ENCODE measurements around the gene ZNF770. TPM values are rescaled to one million over a fixed set of nuclear protein-coding genes. Genes with fewer than 3 reads are reported as not detected.
A peak's percentile ranks its signal among the peaks of the same experiment; 100 is the strongest.

ZNF770 gene
- polyA plus RNA-seq, 3 donors, result 8.3 to 51.7 (median 28.1) TPM

DNA sequence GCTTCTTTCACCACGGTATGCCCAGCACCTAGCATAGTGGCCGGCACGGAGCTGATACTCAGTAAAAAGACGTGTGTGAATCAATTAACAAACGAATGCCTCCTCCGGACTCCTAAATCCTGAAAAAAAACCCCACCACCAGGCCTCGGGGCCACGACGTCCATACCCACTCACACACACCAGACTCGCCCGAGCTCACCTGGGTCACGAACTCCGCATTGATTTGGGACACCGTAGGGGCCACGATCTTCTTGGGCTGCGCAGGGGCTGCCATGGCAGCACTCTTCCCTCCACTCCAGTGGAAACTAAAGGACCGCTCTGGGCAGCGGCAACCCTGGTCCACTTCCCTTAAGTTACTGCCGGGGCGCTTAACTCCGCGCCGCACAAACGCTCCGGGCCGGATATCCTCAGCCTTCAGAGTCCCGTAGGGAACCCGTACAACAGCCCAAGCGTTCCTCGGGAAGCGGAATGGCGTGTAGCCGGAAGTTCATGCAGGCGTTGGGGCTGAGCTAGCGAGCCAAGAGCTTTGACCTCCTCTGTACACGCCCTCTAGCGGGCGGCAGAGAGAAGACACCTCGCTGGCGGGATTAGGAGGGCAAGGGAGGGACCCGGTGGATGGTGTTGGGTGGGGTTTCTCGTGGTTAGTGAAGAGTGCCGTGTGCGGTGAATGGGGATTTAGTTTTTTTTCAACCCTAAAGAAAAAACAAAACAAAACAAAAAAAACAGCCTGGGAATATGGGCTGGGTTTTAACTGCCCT lies 18.6 kb downstream of the ZNF770 start, which contains the start of gene AQR:
AQR (minus strand) TSS at position 403 of the 758 bp plus-strand sequence; CDS start at position 274, 129 bp downstream.
- Histone ChIP-seq H3K36me3 (replicated peaks in 1 of 2; ENCODE audit: control insufficient read depth in 1 of 2, insufficient read depth in 2 of 2, low read length in 2 of 2) (peaks cover 6 to 9% of the 10 kb centered on the region in 2 donors), H3K4me3 (replicated peaks in 1 of 3; ENCODE audit: low read depth in 2 of 3, low read length in 3 of 3) (peak within 1 kb of the TSS; percentile 71 to 90 (median 84)), H3K9ac (ENCODE audit: insufficient read depth, low read length, poor library complexity, severe bottlenecking) (peak within 1 kb of the TSS; percentile 82), H3K4me2 (replicated peaks; ENCODE audit: extremely low read depth, low read length, poor library complexity, severe bottlenecking) (peak within 1 kb of the TSS; percentile 91), H4K20me1 (ENCODE audit: insufficient read depth, low read length) (peaks cover 20% of the 10 kb centered on the region), H3K9me3 (replicated peaks in 1 of 2; ENCODE audit: control insufficient read depth in 1 of 2, insufficient read depth in 1 of 2, low read length in 2 of 2) (no peaks in the 10 kb centered on the region), H3K79me2 (ENCODE audit: insufficient read depth, low read length) (peaks cover 49% of the 10 kb centered on the region), H3K4me1 (ENCODE audit: control insufficient read depth in 1 of 2, insufficient read depth in 2 of 2, low read length in 2 of 2) (peaks cover 18 to 24% of the 10 kb centered on the region in 2 donors), H2AFZ (ENCODE audit: insufficient read depth, low read depth, low read length, poor library complexity, severe bottlenecking) (peak within 1 kb of the TSS; percentile 92), H3K27me3 (ENCODE audit: control insufficient read depth in 2 of 2, insufficient read depth in 2 of 2, low read length in 2 of 2) (no peaks in the 10 kb centered on the region), H3K27ac (ENCODE audit: low read depth in 1 of 2, low read length in 2 of 2) (peak within 1 kb of the TSS; percentile 70 to 85)
- peaks cover 0 to 4% (median 2%) of the 10 kb centered on the region in 3 donors for H3K27me3 Mint-ChIP-seq (ENCODE audit: low read depth in 3 of 3)
- TF ChIP-seq CTCF (IDR thresholded peaks at IDR 0.05), result peak; percentile 80
- intact Hi-C loops (cut with micrococcal nuclease), result loop anchor here in 1 of 2 donors (1.0 kb wide), 1 partner anchor 19 kb away; the partner anchor contains the start of gene ZNF770
- under 1% methylated on average over 35 of the region's 44 CpGs for WGBS (ENCODE audit: insufficient coverage)
- DNase-seq, result peak; percentile 94 to 98 (median 96)
- peaks cover 38% of the 10 kb centered on the region for H3K4me1 Mint-ChIP-seq
- H3K4me3 Mint-ChIP-seq, result peak within 1 kb of the TSS; percentile 100
- H3K27ac Mint-ChIP-seq, result peak within 1 kb of the TSS; percentile 95 to 99 (median 98)
- peaks cover 0 to 2% (median 0%) of the 10 kb centered on the region in 7 donors for H3K9me3 Mint-ChIP-seq
- H3K36me3 Mint-ChIP-seq, result peaks cover 15 to 23% of the 10 kb centered on the region in 2 donors

- no peak overlapping the region for H3K4me3 Mint-ChIP-seq
- peaks cover 30% of the 10 kb centered on the region for H4K20me1 ChIP-seq (ENCODE audit: insufficient read depth, low read length)
- no peak overlapping the region for H3K9ac ChIP-seq (ENCODE audit: insufficient read depth, low read length, poor library complexity, severe bottlenecking)
- peaks cover 44 to 68% of the 10 kb centered on the region in 2 donors for H3K36me3 Mint-ChIP-seq
- no peak for TF ChIP-seq CTCF (IDR thresholded peaks at IDR 0.05)
- peaks cover 44 to 56% of the 10 kb centered on the region in 2 donors for H3K36me3 ChIP-seq (replicated peaks in 1 of 2; ENCODE audit: control insufficient read depth in 1 of 2, insufficient read depth in 2 of 2, low read length in 2 of 2)
- no peaks in the 10 kb centered on the region for H3K27me3 ChIP-seq (ENCODE audit: control insufficient read depth in 2 of 2, insufficient read depth in 2 of 2, low read length in 2 of 2)
- WGBS (ENCODE audit: insufficient coverage), result 100% methylated on average over 2 of the region's 2 CpGs
- no peak for DNase-seq
- no peak overlapping the region for H3K4me3 ChIP-seq (replicated peaks in 1 of 3; ENCODE audit: low read depth in 2 of 3, low read length in 3 of 3)
- H3K4me1 ChIP-seq (ENCODE audit: control insufficient read depth in 1 of 2, insufficient read depth in 2 of 2, low read length in 2 of 2), result peaks cover 14 to 17% of the 10 kb centered on the region in 2 donors
- intact Hi-C loops (cut with micrococcal nuclease), result no loop called here
- no peaks in the 10 kb centered on the region for H3K27me3 Mint-ChIP-seq (ENCODE audit: low read depth in 3 of 3)
- H2AFZ ChIP-seq (ENCODE audit: insufficient read depth, low read depth, low read length, poor library complexity, severe bottlenecking), result no peak overlapping the region
- peaks cover 0 to 2% (median 0%) of the 10 kb centered on the region in 7 donors for H3K9me3 Mint-ChIP-seq
- peaks cover 63% of the 10 kb centered on the region for H3K79me2 ChIP-seq (ENCODE audit: insufficient read depth, low read length)
- H3K9me3 ChIP-seq (replicated peaks in 1 of 2; ENCODE audit: control insufficient read depth in 1 of 2, insufficient read depth in 1 of 2, low read length in 2 of 2), result no peaks in the 10 kb centered on the region
- H3K4me2 ChIP-seq (replicated peaks; ENCODE audit: extremely low read depth, low read length, poor library complexity, severe bottlenecking), result no peak overlapping the region
- no peak overlapping the region for H3K27ac Mint-ChIP-seq
- no peak overlapping the region for H3K27ac ChIP-seq (ENCODE audit: low read depth in 1 of 2, low read length in 2 of 2)
- peaks cover 23% of the 10 kb centered on the region for H3K4me1 Mint-ChIP-seq
Observed at GRCh38 chr15:34964277-34964676, 23.8 kb downstream of the ZNF770 start.
